PFSK-1 (cell line): ENCODE results near the gene GNG3.

ENCODE experiments used
- POLR2AphosphoS5 ChIP-seq: IDR thresholded peaks from 2 replicates; pipeline ENCODE4 v1.6.1; 2012; ENCODE audit warnings: low read depth, mild to moderate bottlenecking, control low read depth, low read length, moderate library complexity
- REST ChIP-seq, 2 experiments: IDR thresholded peaks; 2 replicates each; pipeline versions ENCODE4 v1.6.1 to v1.8.0; 2011 to 2012; ENCODE audit warnings: low read depth in 2 of 2, low read length in 2 of 2, control low read depth in 1 of 2, inconsistent platforms in 1 of 2, mild to moderate bottlenecking in 1 of 2, moderate library complexity in 1 of 2; ENCODE audit not compliant: insufficient read depth in 1 of 2
- TAF1 ChIP-seq: IDR thresholded peaks from 2 replicates; pipeline ENCODE4 v1.6.1; 2012; ENCODE audit warnings: low read length, control low read depth, borderline replicate concordance; ENCODE audit not compliant: insufficient read depth

GRCh38 chr11:62678770-62679696 is 28.4 kb upstream of the GNG3 start, which contains the start of gene UBXN1:
- TF ChIP-seq REST (IDR thresholded peaks at IDR 0.05; ENCODE audit: insufficient read depth in 1 of 2, low read depth in 2 of 2, low read length in 2 of 2) (peak in 1 of 2 experiments; percentile 73; a peak in 2 of 4 replicates), TAF1 (peak; percentile 60; the same call in 1 of the 2 replicates), POLR2AphosphoS5 (peak; percentile 72)
